ENCODE measurements around the gene WDR45B. TPM values are rescaled to one million over a fixed set of nuclear protein-coding genes. Genes with fewer than 3 reads are reported as not detected.

Gene WDR45B
- total and polyA plus RNA-seq, 2 donors (not counting 1 experiment from before 2014, with no cell fraction given) = 54.3 to 72.7 TPM

DNA sequence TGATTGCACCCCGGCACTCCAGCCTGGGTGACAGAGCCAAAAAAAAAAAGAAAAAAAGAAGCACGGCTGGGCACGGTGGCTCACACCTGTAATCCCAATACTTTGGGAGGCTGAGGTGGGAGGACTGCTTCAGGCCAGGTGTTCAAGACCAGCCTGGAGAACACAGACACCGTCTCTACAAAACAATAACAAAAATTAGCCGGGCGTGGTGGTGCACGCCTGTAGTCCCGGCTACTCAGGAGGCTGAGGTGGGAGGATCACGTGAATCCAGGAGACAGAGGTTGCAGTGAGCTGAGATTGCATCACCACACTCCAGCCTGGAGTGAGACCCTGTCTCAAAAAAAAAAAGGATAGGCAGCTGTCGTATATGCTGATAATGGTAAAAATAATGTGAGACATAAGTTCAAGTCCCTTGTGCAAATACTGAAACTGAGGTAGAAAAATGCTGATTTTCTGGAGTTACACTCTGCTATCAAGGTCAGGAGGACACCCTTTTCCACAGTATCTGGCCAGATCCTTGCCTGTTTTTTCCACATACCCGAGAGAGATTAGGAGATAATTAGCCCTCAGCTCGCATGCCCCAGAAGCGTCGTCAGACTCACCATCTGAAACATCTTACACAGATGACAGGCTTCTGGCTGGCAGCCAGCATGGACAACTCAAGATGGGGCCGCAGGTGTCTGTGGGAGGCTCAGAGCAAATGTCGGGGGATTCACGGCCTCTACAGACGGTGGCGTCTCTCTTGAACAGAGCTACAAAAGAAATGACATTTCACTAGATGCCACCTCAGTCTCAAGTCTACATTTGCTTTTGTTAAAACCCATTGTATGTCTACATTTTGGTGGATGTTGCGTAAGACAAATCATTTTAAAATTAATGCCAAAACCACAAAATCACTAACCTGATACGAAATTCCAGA is 36.8 kb downstream of the WDR45B start:
- Mint-ChIP-seq H3K4me3 (no peak overlapping the region), H3K4me1 (no peaks in the 10 kb centered on the region), H3K27ac (no peak overlapping the region), H3K9me3 (ENCODE audit: insufficient read depth) (no peaks in the 10 kb centered on the region), H3K27me3 (no peaks in the 10 kb centered on the region)
- H3K27me3 ChIP-seq (replicated peaks in 1 of 4; ENCODE audit: control extremely low read depth in 1 of 4, control insufficient read depth in 3 of 4, insufficient read depth in 4 of 4, low read length in 3 of 4) = no peaks in the 10 kb centered on the region
- H2AFZ ChIP-seq (ENCODE audit: insufficient read depth, low read depth, low read length, poor library complexity, severe bottlenecking) = no peak overlapping the region
- no peaks in the 10 kb centered on the region for H3K4me1 ChIP-seq (ENCODE audit: control insufficient read depth in 2 of 2, insufficient read depth in 2 of 2, low read length in 2 of 2)
- TF ChIP-seq EZH2 (IDR thresholded peaks at IDR 0.05; ENCODE audit: borderline replicate concordance, insufficient read depth, low read depth, low read length, poor library complexity, severe bottlenecking) (no peak), CTCF (IDR thresholded peaks at IDR 0.05) (no peak)
- no peaks in the 10 kb centered on the region for H3K79me2 ChIP-seq (ENCODE audit: control insufficient read depth, insufficient read depth, low read length)
- no peak for DNase-seq
- no peak for ATAC-seq (ENCODE audit: low read depth)
- no peak overlapping the region for H3K4me3 ChIP-seq (ENCODE audit: control extremely low read depth in 1 of 5, extremely low read depth in 1 of 5, insufficient read depth in 1 of 5, low read depth in 2 of 5, low read length in 4 of 5)
- H3K9ac ChIP-seq (ENCODE audit: low read length) = no peak overlapping the region
- H3K4me2 ChIP-seq (replicated peaks; ENCODE audit: low read depth, low read length, poor library complexity, severe bottlenecking) = no peak overlapping the region
- 83% methylated on average over 18 of the region's 21 CpGs for WGBS (ENCODE audit: insufficient coverage)
- peaks cover 0 to 44% of the 10 kb centered on the region in 2 experiments for H3K36me3 ChIP-seq (replicated peaks in 1 of 2; ENCODE audit: control extremely low read depth in 1 of 2, control insufficient read depth in 1 of 2, extremely low read depth in 1 of 2, insufficient read depth in 2 of 2, low read length in 1 of 2)
- CTCF ChIA-PET = interaction anchor here (0.6 kb wide), 1 partner anchor 103 kb away, joined by 3 read pairs; no protein-coding TSS in a partner anchor
- H3K27ac ChIP-seq (ENCODE audit: low read length in 2 of 2) = no peak overlapping the region
- no peaks in the 10 kb centered on the region for H4K20me1 ChIP-seq (ENCODE audit: control insufficient read depth, insufficient read depth, low read length, poor library complexity, severe bottlenecking)
- no peaks in the 10 kb centered on the region for H3K9me3 ChIP-seq (ENCODE audit: control extremely low read depth in 1 of 3, control insufficient read depth in 2 of 3, insufficient read depth in 1 of 3, low read length in 2 of 3)
- intact Hi-C loops (cut with micrococcal nuclease) = no loop called here
- POLR2A ChIA-PET = no interaction called here

- WGBS (ENCODE audit: insufficient coverage) = 90% methylated on average over 2 of the region's 4 CpGs
- TF ChIP-seq EZH2 (IDR thresholded peaks at IDR 0.05; ENCODE audit: borderline replicate concordance, insufficient read depth, low read depth, low read length, poor library complexity, severe bottlenecking) (no peak), CTCF (IDR thresholded peaks at IDR 0.05) (no peak)
- ChIA-PET POLR2A (no interaction called here), CTCF (no interaction called here)
- Histone ChIP-seq H3K27me3 (replicated peaks in 1 of 4; ENCODE audit: control extremely low read depth in 1 of 4, control insufficient read depth in 3 of 4, insufficient read depth in 4 of 4, low read length in 3 of 4) (no peaks in the 10 kb centered on the region), H3K4me1 (ENCODE audit: control insufficient read depth in 2 of 2, insufficient read depth in 2 of 2, low read length in 2 of 2) (no peaks in the 10 kb centered on the region), H3K9ac (ENCODE audit: low read length) (no peak overlapping the region), H3K79me2 (ENCODE audit: control insufficient read depth, insufficient read depth, low read length) (no peaks in the 10 kb centered on the region), H3K9me3 (ENCODE audit: control extremely low read depth in 1 of 3, control insufficient read depth in 2 of 3, insufficient read depth in 1 of 3, low read length in 2 of 3) (no peaks in the 10 kb centered on the region), H4K20me1 (ENCODE audit: control insufficient read depth, insufficient read depth, low read length, poor library complexity, severe bottlenecking) (no peaks in the 10 kb centered on the region), H2AFZ (ENCODE audit: insufficient read depth, low read depth, low read length, poor library complexity, severe bottlenecking) (no peak overlapping the region), H3K36me3 (replicated peaks in 1 of 2; ENCODE audit: control extremely low read depth in 1 of 2, control insufficient read depth in 1 of 2, extremely low read depth in 1 of 2, insufficient read depth in 2 of 2, low read length in 1 of 2) (peaks cover 0 to 43% of the 10 kb centered on the region in 2 experiments), H3K27ac (ENCODE audit: low read length in 2 of 2) (no peak overlapping the region), H3K4me3 (ENCODE audit: control extremely low read depth in 1 of 5, extremely low read depth in 1 of 5, insufficient read depth in 1 of 5, low read depth in 2 of 5, low read length in 4 of 5) (no peak overlapping the region), H3K4me2 (replicated peaks; ENCODE audit: low read depth, low read length, poor library complexity, severe bottlenecking) (no peak overlapping the region)
- Mint-ChIP-seq H3K9me3 (ENCODE audit: insufficient read depth) (no peaks in the 10 kb centered on the region), H3K27me3 (no peaks in the 10 kb centered on the region), H3K4me3 (no peak overlapping the region), H3K4me1 (peaks cover 3% of the 10 kb centered on the region), H3K27ac (no peak overlapping the region)
- intact Hi-C loops (cut with micrococcal nuclease) = no loop called here
- ATAC-seq (ENCODE audit: low read depth) = no peak
- DNase-seq = no peak
Observed at GRCh38 chr17:82609655-82610054, 38.6 kb downstream of the WDR45B start.
